Endothelial cell (in vitro differentiated cells): ENCODE measurements around the gene AGBL1. TPM values are rescaled to one million over a fixed set of nuclear protein-coding genes. Genes with fewer than 3 reads are reported as not detected.

Source experiments
- DNase-seq: peaks from one replicate; pipeline ENCODE4 v3.0.0; 2021; ENCODE audit warnings: low spot score
- H3K27ac Mint-ChIP-seq: one replicate; pipeline ENCODE4 v1.8.0; 2021; ENCODE audit warnings: mixed read lengths, inconsistent platforms; ENCODE audit not compliant: unreplicated experiment
- H3K27me3 Mint-ChIP-seq: one replicate; pipeline ENCODE4 v1.8.0; 2021; ENCODE audit warnings: mild to moderate bottlenecking, moderate library complexity, mixed read lengths, inconsistent platforms; ENCODE audit not compliant: unreplicated experiment
- H3K36me3 Mint-ChIP-seq: one replicate; pipeline ENCODE4 v1.8.0; 2021; ENCODE audit warnings: mild to moderate bottlenecking, low read depth, mixed read lengths, inconsistent platforms; ENCODE audit not compliant: unreplicated experiment
- H3K4me1 Mint-ChIP-seq: one replicate; pipeline ENCODE4 v1.8.0; 2021; ENCODE audit warnings: mild to moderate bottlenecking, mixed read lengths, inconsistent platforms; ENCODE audit not compliant: unreplicated experiment
- H3K4me3 Mint-ChIP-seq: one replicate; pipeline ENCODE4 v1.8.0; 2021; ENCODE audit warnings: mild to moderate bottlenecking, mixed read lengths, inconsistent platforms; ENCODE audit not compliant: unreplicated experiment
- H3K9me3 Mint-ChIP-seq: one replicate; pipeline ENCODE4 v1.8.0; 2021; ENCODE audit warnings: mixed read lengths, inconsistent platforms; ENCODE audit not compliant: unreplicated experiment
- CTCF ChIP-seq: fragments of 200-600 bp; sonication (generic); IDR thresholded peaks from one replicate; pipeline ENCODE4 v1.5.0; 2021; ENCODE audit warnings: antibody characterized with exemption; ENCODE audit not compliant: unreplicated experiment
- total RNA-seq: library from RNA; stranded (reverse); fragmentation: NEBNext Ultra II Directional; extraction: Animal tissue kit (Norgen Biotek cat#: 25700); gene quantifications from one replicate; pipeline ENCODE4 v1.2.1, GENCODE V29; 2021; ENCODE audit not compliant: unreplicated experiment

The AGBL1 gene
- total RNA-seq, 1 donor from 2014 or later, result 0.03 TPM

GRCh38 chr15:86125775-86126174, 46.1 kb downstream of the AGBL1 start:
- no peak for TF ChIP-seq CTCF
- Mint-ChIP-seq H3K9me3 (no peaks in the 10 kb centered on the region), H3K27me3 (no peaks in the 10 kb centered on the region), H3K36me3 (no peaks in the 10 kb centered on the region), H3K4me1 (no peaks in the 10 kb centered on the region), H3K27ac (no peak overlapping the region), H3K4me3 (no peak overlapping the region)
- DNase-seq, result no peak

- no peak overlapping the region for H3K4me3 Mint-ChIP-seq
- no peaks in the 10 kb centered on the region for H3K27me3 Mint-ChIP-seq
- H3K9me3 Mint-ChIP-seq, result no peaks in the 10 kb centered on the region
- DNase-seq, result no peak
- H3K36me3 Mint-ChIP-seq, result no peaks in the 10 kb centered on the region
- H3K27ac Mint-ChIP-seq, result no peak overlapping the region
- TF ChIP-seq CTCF, result no peak
- no peaks in the 10 kb centered on the region for H3K4me1 Mint-ChIP-seq
Measured at GRCh38 chr15:86127547-86127946, 47.9 kb downstream of the AGBL1 start.

DNA sequence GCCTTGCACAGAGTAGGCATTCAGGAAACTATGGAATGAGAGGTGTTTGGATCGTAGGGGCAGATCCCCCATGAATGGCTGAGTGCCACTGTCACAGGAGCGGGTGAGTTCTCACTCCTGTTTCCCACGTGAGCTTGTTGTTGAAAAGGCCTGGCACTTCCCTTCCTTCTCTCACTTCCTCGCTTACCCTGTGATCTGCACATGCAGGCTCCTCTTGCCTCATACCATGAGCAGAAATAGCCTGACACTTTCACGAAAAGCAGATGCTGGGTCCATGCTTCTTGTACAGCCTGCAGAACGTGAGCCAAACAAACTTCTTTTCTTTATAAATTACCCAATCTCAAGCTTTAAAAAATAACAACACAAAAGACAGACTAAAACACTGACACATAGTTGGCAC, 55.4 kb downstream of the AGBL1 start:
- no peak for TF ChIP-seq CTCF
- peaks cover 3% of the 10 kb centered on the region for H3K4me1 Mint-ChIP-seq
- H3K27ac Mint-ChIP-seq, result no peak overlapping the region
- H3K4me3 Mint-ChIP-seq, result no peak overlapping the region
- no peaks in the 10 kb centered on the region for H3K9me3 Mint-ChIP-seq
- DNase-seq, result no peak
- H3K27me3 Mint-ChIP-seq, result peaks cover 1% of the 10 kb centered on the region
- no peaks in the 10 kb centered on the region for H3K36me3 Mint-ChIP-seq

DNA sequence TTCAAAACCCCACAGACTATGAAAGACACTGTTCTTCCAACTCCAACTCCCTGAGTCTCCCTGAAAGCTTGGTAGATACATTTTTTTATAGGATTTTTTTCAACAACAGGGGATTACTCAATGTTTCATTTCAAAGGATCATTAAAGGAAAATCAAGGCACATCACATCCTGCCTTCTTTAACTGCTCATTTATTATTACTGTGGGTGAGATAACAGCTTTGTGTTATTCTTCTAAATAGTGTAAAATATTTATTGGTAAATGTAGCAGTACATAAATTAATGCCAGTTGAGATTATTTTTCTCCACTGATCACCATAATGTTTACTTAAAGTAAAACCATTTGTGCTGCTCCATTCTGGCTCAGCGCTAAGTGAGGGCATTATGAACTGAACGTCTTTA, 57.2 kb downstream of the AGBL1 start:
- Mint-ChIP-seq H3K9me3 (no peaks in the 10 kb centered on the region), H3K27me3 (peaks cover 1% of the 10 kb centered on the region), H3K4me3 (no peak overlapping the region), H3K27ac (no peak overlapping the region), H3K4me1 (peaks cover 3% of the 10 kb centered on the region), H3K36me3 (no peaks in the 10 kb centered on the region)
- no peak for DNase-seq
- no peak for TF ChIP-seq CTCF

- no peaks in the 10 kb centered on the region for H3K9me3 Mint-ChIP-seq
- no peak overlapping the region for H3K4me3 Mint-ChIP-seq
- H3K4me1 Mint-ChIP-seq, result peaks cover 3% of the 10 kb centered on the region
- TF ChIP-seq CTCF, result no peak
- no peaks in the 10 kb centered on the region for H3K36me3 Mint-ChIP-seq
- no peak for DNase-seq
- H3K27me3 Mint-ChIP-seq, result peaks cover under 1% of the 10 kb centered on the region
- no peak overlapping the region for H3K27ac Mint-ChIP-seq
Measured at GRCh38 chr15:86138798-86139197, 59.1 kb downstream of the AGBL1 start.
